H1 (cell line): ENCODE data around the gene TTC31.

Source experiments
- CREB1 ChIP-seq: IDR thresholded peaks from 2 replicates; pipeline ENCODE4 v1.6.1; 2012; ENCODE audit warnings: inconsistent platforms
- EGR1 ChIP-seq: IDR thresholded peaks from 2 replicates; pipeline ENCODE4 v1.6.1; 2011; ENCODE audit warnings: low read depth, low read length, borderline replicate concordance
- EP300 ChIP-seq, 2 experiments: IDR thresholded peaks; 1 replicate in 1 of 2; 2 replicates in 1 of 2; pipeline ENCODE4 v1.6.1; 2011 to 2012; ENCODE audit warnings: low read depth in 2 of 2, low read length in 2 of 2, mild to moderate bottlenecking in 2 of 2, borderline replicate concordance in 1 of 2, inconsistent platforms in 1 of 2, moderate library complexity in 1 of 2
- FOSL1 ChIP-seq: IDR thresholded peaks from 2 replicates; pipeline ENCODE4 v1.6.1; 2011; ENCODE audit warnings: mild to moderate bottlenecking, low read depth, low read length, moderate library complexity; ENCODE audit not compliant: insufficient read depth
- JUN ChIP-seq: IDR thresholded peaks from 2 replicates; pipeline ENCODE4 v1.6.1; 2011; ENCODE audit warnings: low read depth, mild to moderate bottlenecking, improper control_type of control experiment, low read length
- KDM5A ChIP-seq: fragments of 200-600 bp; IDR thresholded peaks from 2 replicates; pipeline ENCODE4 v1.7.1; 2012; ENCODE audit warnings: mild to moderate bottlenecking, low read length, inconsistent platforms, mixed read lengths
- POLR2AphosphoS5 ChIP-seq: IDR thresholded peaks from 2 replicates; pipeline ENCODE4 v1.6.1; 2011; ENCODE audit warnings: low read depth, low read length
- POU5F1 ChIP-seq: IDR thresholded peaks from 2 replicates; pipeline ENCODE4 v1.6.1; 2011; ENCODE audit warnings: low read depth, mild to moderate bottlenecking, low read length, moderate library complexity
- TEAD4 ChIP-seq: IDR thresholded peaks from 2 replicates; pipeline ENCODE4 v1.6.1; 2012; ENCODE audit warnings: low read depth, low read length, inconsistent platforms, mixed read lengths
- TF ChIP-seq, protein P1 (sequence below), 3 experiments: IDR thresholded peaks; 1 replicate in 2 of 3; 2 replicates in 1 of 3; pipeline versions ENCODE4 v1.5.1 to v1.6.1; 2011; ENCODE audit warnings: low read length in 3 of 3, mild to moderate bottlenecking in 3 of 3, inconsistent platforms in 2 of 3, low read depth in 1 of 3, moderate library complexity in 1 of 3; ENCODE audit not compliant: insufficient read depth in 1 of 3; ENCODE audit errors: control extremely low read depth in 1 of 3

DNA sequence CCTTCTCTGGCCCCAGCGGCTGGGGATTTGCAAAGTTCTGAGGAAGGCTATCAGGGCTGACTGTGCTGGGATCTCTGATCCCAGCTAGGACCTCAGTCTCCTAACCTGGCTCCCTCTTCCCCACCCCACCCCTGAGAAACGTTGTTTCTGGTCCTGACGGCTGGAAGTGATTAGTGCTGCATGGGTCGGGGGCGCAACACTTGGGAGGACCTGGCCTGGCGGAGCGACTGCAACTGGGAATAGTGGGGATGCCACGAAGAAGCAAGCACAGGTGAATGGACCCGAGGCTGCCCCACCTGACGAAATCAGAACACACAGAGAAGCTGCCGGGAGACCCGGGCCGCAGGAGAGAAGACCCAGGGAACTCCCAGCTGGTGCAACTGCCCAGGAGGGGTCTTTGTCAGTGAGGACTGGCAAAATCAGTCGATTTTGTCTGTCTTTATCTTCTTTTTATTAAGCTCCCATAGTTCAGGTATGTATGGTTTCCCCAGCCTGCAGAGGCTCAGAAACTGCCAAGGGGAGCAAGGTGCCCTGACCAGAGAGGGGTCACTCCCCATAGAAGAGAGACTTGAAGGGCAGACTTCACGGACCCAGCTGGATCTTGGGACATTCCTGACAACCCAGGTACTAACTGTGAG, 17.2 kb downstream of the TTC31 start:
- TF ChIP-seq, protein P1, sequence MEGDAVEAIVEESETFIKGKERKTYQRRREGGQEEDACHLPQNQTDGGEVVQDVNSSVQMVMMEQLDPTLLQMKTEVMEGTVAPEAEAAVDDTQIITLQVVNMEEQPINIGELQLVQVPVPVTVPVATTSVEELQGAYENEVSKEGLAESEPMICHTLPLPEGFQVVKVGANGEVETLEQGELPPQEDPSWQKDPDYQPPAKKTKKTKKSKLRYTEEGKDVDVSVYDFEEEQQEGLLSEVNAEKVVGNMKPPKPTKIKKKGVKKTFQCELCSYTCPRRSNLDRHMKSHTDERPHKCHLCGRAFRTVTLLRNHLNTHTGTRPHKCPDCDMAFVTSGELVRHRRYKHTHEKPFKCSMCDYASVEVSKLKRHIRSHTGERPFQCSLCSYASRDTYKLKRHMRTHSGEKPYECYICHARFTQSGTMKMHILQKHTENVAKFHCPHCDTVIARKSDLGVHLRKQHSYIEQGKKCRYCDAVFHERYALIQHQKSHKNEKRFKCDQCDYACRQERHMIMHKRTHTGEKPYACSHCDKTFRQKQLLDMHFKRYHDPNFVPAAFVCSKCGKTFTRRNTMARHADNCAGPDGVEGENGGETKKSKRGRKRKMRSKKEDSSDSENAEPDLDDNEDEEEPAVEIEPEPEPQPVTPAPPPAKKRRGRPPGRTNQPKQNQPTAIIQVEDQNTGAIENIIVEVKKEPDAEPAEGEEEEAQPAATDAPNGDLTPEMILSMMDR (IDR thresholded peaks at IDR 0.05; ENCODE audit: control extremely low read depth in 1 of 3, insufficient read depth in 1 of 3, low read depth in 1 of 3, low read length in 3 of 3) = no peak
- TF ChIP-seq TEAD4 (no peak), POLR2AphosphoS5 (no peak), KDM5A (no peak), CREB1 (no peak), EP300 (IDR thresholded peaks at IDR 0.05; ENCODE audit: borderline replicate concordance in 1 of 2, low read depth in 2 of 2, low read length in 2 of 2) (no peak), FOSL1 (no peak), EGR1 (no peak), POU5F1 (no peak), JUN (no peak)
